Panc1 (cell line): Measurements from ENCODE around the gene SAXO2. TPM values are rescaled to one million over a fixed set of nuclear protein-coding genes. Genes with fewer than 3 reads are reported as not detected.

Experiments
- ATAC-seq: fragments of 200-7000 bp; cut with Tn5 transposase; 2 replicates; pipeline ENCODE4 v1.9.1; 2020; ENCODE audit warnings: mild to moderate bottlenecking, moderate library complexity
- BruUV-seq: library from RNA; stranded (reverse); fragments of 400-500 nt; replicated peaks from 2 replicates; lab custom pipeline; 2021; lab: Mats Ljungman, UMichigan
- CTCF ChIA-PET: fragments of 300-600 bp; sonication (Branson Sonifier 250); formaldehyde crosslinking; loops from one replicate; lab custom pipeline; 2022; ENCODE audit warnings: antibody characterized with exemption; lab: Charles Lee
- POLR2A ChIA-PET: fragments of 300-600 bp; sonication (Branson Sonifier 250); formaldehyde crosslinking; loops from one replicate; lab custom pipeline; 2022; ENCODE audit warnings: antibody characterized with exemption; lab: Charles Lee
- DNase-seq: peaks from one replicate; pipeline ENCODE4 v3.0.0-alpha.2; 2010; ENCODE audit warnings: low read depth, low spot score
- H3K27ac ChIP-seq: 2 replicates; pipeline ENCODE4 v1.5.1; 2011; ENCODE audit warnings: mild to moderate bottlenecking, low read length, inconsistent platforms
- H3K27me3 ChIP-seq: fragments of 200-500 bp; sonication (Bioruptor generic); 2 replicates; pipeline ENCODE4 v1.6.0; 2014; ENCODE audit warnings: low read length, inconsistent platforms; ENCODE audit not compliant: control insufficient read depth, insufficient read depth
- H3K36me3 ChIP-seq: fragments of 200-500 bp; sonication (Bioruptor generic); 2 replicates; pipeline ENCODE4 v1.5.1; 2014; ENCODE audit warnings: inconsistent platforms, mild to moderate bottlenecking, low read length, moderate library complexity; ENCODE audit not compliant: control insufficient read depth, insufficient read depth
- H3K4me1 ChIP-seq: 2 replicates; pipeline ENCODE4 v1.5.1; 2011; ENCODE audit warnings: inconsistent platforms, mild to moderate bottlenecking, low read length, moderate library complexity; ENCODE audit not compliant: control insufficient read depth, insufficient read depth
- H3K4me3 ChIP-seq, 2 experiments: 2 replicates each; pipeline ENCODE4 v1.5.1; 2011 to 2012; ENCODE audit warnings: low read depth in 2 of 2, low read length in 2 of 2, mild to moderate bottlenecking in 2 of 2, inconsistent platforms in 1 of 2, moderate library complexity in 1 of 2
- H3K9me3 ChIP-seq: fragments of 200-500 bp; sonication (Bioruptor generic); 2 replicates; pipeline ENCODE4 v1.5.1; 2014; ENCODE audit warnings: low read depth, mild to moderate bottlenecking, inconsistent platforms, low read length, moderate library complexity; ENCODE audit not compliant: control insufficient read depth, insufficient read depth
- POLR2AphosphoS5 ChIP-seq: IDR thresholded peaks from 2 replicates; pipeline ENCODE4 v1.6.1; 2012; ENCODE audit warnings: mild to moderate bottlenecking, low read depth, low read length, moderate library complexity
- SIN3A ChIP-seq: IDR thresholded peaks from 2 replicates; pipeline ENCODE4 v1.6.1; 2012; ENCODE audit warnings: low read depth, mild to moderate bottlenecking, low read length, moderate library complexity, borderline replicate concordance; ENCODE audit not compliant: insufficient read depth
- TCF7L2 ChIP-seq: IDR thresholded peaks from 2 replicates; pipeline ENCODE4 v1.6.1; 2011; ENCODE audit warnings: mild to moderate bottlenecking, low read depth, low read length, inconsistent platforms
- in situ Hi-C: cut with HindIII; loops from 2 replicates; pipeline ENCODE4 v1.10.0; 2016; ENCODE audit warnings: low sequenced_read_pairs, low pct_unique_long_range_greater_than_20kb
- intact Hi-C: fragments of 100-400 bp; cut with micrococcal nuclease; formaldehyde crosslinking; loops from one replicate; pipeline ENCODE4 v1.10.0; 2022; ENCODE audit not compliant: unreplicated experiment
- total RNA-seq: library from RNA; stranded (reverse); gene quantifications from one replicate; pipeline ENCODE4 v1.2.1, GENCODE V29; 2021; ENCODE audit not compliant: unreplicated experiment
- TF ChIP-seq, protein P1 (sequence below): fragments of 450-650 bp; IDR thresholded peaks from 2 replicates; pipeline ENCODE4 v1.5.1; 2017; ENCODE audit warnings: mild to moderate bottlenecking
- TF ChIP-seq, protein P2 (sequence below), 2 experiments: IDR thresholded peaks; 2 replicates each; pipeline ENCODE4 v1.6.1; 2011 to 2012; ENCODE audit warnings: low read depth in 2 of 2, control low read depth in 1 of 2, low read length in 1 of 2, mild to moderate bottlenecking in 1 of 2, moderate library complexity in 1 of 2; ENCODE audit not compliant: insufficient read depth in 1 of 2

The SAXO2 gene
- total RNA-seq, 1 experiment from 2014 or later = 1.1 TPM

DNA sequence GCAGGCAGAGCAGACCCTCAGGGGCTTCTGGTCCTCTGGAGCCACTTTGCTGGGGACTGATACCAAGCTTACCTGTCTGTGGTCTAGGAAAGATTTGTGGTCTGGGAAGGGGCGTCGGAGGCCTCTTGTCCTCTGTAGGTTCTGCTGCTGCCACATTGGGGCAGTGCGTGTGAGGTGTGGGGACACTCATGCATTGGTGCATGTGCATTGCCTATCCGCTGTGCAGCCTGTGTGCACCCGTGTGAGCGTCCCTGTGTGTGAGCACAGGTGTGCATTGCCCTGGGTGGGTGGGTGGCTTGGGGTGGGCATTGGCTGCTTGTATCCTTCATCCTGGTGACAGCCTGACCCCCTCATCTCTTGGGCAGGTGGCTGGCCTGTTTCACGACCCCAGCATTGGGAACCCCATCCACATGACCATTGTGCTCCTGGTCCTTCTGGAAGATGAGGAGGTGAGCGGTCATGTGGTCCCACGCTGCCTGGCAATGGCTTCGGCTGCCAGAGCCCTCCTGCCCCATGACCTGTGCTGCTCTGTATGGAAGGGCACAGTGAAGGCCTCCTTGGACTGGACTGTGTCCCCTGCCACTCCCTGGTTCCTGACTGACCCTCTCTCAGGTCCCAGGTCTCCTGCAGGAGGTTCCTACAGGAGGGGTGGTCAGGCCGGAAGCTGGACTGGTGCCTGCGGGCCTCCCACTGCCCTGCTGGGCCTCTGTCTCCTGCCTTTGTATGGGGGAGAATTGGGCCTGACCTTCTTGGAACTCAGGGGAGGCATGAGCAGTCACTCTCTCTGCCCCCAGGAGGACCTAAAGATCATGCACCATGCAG lies 41.5 kb downstream of the SAXO2 start:
- in situ Hi-C loops = no loop called here
- Histone ChIP-seq H3K36me3 (no peaks in the 10 kb centered on the region), H3K27me3 (no peaks in the 10 kb centered on the region), H3K27ac (no peak overlapping the region), H3K4me1 (no peaks in the 10 kb centered on the region), H3K9me3 (no peaks in the 10 kb centered on the region), H3K4me3 (no peak overlapping the region)
- no peak for DNase-seq
- intact Hi-C loops = no loop called here
- no peak for ATAC-seq
- no TSS peak for BruUV-seq
- ChIA-PET POLR2A (no interaction called here), CTCF (no interaction called here)
- no peak for TF ChIP-seq TCF7L2
- TF ChIP-seq, protein P1, sequence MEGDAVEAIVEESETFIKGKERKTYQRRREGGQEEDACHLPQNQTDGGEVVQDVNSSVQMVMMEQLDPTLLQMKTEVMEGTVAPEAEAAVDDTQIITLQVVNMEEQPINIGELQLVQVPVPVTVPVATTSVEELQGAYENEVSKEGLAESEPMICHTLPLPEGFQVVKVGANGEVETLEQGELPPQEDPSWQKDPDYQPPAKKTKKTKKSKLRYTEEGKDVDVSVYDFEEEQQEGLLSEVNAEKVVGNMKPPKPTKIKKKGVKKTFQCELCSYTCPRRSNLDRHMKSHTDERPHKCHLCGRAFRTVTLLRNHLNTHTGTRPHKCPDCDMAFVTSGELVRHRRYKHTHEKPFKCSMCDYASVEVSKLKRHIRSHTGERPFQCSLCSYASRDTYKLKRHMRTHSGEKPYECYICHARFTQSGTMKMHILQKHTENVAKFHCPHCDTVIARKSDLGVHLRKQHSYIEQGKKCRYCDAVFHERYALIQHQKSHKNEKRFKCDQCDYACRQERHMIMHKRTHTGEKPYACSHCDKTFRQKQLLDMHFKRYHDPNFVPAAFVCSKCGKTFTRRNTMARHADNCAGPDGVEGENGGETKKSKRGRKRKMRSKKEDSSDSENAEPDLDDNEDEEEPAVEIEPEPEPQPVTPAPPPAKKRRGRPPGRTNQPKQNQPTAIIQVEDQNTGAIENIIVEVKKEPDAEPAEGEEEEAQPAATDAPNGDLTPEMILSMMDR = no peak
- no peak for TF ChIP-seq POLR2AphosphoS5
- TF ChIP-seq SIN3A = no peak
- TF ChIP-seq, protein P2, sequence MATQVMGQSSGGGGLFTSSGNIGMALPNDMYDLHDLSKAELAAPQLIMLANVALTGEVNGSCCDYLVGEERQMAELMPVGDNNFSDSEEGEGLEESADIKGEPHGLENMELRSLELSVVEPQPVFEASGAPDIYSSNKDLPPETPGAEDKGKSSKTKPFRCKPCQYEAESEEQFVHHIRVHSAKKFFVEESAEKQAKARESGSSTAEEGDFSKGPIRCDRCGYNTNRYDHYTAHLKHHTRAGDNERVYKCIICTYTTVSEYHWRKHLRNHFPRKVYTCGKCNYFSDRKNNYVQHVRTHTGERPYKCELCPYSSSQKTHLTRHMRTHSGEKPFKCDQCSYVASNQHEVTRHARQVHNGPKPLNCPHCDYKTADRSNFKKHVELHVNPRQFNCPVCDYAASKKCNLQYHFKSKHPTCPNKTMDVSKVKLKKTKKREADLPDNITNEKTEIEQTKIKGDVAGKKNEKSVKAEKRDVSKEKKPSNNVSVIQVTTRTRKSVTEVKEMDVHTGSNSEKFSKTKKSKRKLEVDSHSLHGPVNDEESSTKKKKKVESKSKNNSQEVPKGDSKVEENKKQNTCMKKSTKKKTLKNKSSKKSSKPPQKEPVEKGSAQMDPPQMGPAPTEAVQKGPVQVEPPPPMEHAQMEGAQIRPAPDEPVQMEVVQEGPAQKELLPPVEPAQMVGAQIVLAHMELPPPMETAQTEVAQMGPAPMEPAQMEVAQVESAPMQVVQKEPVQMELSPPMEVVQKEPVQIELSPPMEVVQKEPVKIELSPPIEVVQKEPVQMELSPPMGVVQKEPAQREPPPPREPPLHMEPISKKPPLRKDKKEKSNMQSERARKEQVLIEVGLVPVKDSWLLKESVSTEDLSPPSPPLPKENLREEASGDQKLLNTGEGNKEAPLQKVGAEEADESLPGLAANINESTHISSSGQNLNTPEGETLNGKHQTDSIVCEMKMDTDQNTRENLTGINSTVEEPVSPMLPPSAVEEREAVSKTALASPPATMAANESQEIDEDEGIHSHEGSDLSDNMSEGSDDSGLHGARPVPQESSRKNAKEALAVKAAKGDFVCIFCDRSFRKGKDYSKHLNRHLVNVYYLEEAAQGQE (IDR thresholded peaks at IDR 0.05; ENCODE audit: insufficient read depth in 1 of 2, low read depth in 2 of 2, low read length in 1 of 2) = no peak

DNA sequence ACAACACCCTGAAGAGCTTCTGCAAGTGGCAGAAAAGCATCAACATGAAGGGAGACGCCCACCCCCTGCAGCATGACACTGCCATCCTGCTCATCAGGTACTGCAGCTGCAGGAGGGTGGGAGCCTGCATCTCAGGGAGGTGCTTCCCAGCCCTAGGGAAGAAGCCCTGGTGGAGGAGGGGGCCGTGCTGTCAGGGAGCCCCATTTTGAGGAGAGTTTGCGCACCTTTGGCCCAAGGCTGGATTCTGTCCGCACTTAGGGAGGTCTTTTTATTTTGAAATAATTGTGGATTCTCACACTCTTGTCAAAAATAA lies 42.1 kb downstream of the SAXO2 start:
- no peak overlapping the region for H3K4me3 ChIP-seq
- CTCF ChIA-PET = no interaction called here
- BruUV-seq = no TSS peak
- in situ Hi-C loops (no loop called here), intact Hi-C loops (no loop called here)
- TF ChIP-seq, protein P2 (IDR thresholded peaks at IDR 0.05; ENCODE audit: insufficient read depth in 1 of 2, low read depth in 2 of 2, low read length in 1 of 2) = no peak
- TF ChIP-seq POLR2AphosphoS5 (no peak), SIN3A (no peak), TCF7L2 (no peak)
- TF ChIP-seq, protein P1 = no peak
- POLR2A ChIA-PET = no interaction called here
- H3K27me3 ChIP-seq = no peaks in the 10 kb centered on the region
- no peaks in the 10 kb centered on the region for H3K4me1 ChIP-seq
- no peak for DNase-seq
- H3K36me3 ChIP-seq = no peaks in the 10 kb centered on the region
- H3K9me3 ChIP-seq = no peaks in the 10 kb centered on the region
- no peak overlapping the region for H3K27ac ChIP-seq
- ATAC-seq = no peak
